SU-DHL-6 (cell line): ENCODE measurements around the gene PTPRCAP.

Experiments
- CTCF ChIP-seq: fragments of 200-600 bp; sonication (generic); IDR thresholded peaks from one replicate; pipeline ENCODE4 v1.5.1; 2017; ENCODE audit warnings: antibody characterized with exemption, mild to moderate bottlenecking, low read length, moderate library complexity; ENCODE audit not compliant: insufficient read depth, poor library complexity, severe bottlenecking
- EZH2phosphoT487 ChIP-seq: fragments of 200-600 bp; sonication (generic), shearing (Covaris generic); conservative IDR thresholded peaks from 2 replicates; pipeline ENCODE4 v1.6.1; 2018; ENCODE audit warnings: mild to moderate bottlenecking, antibody characterized with exemption, low read length, moderate library complexity, mixed read lengths

- TF ChIP-seq CTCF (no peak), EZH2phosphoT487 (no peak)
Measured at GRCh38 chr11:67410369-67410831, 27.1 kb downstream of the PTPRCAP start.
